Measurements from ENCODE around the gene TMEM267. TPM values are rescaled to one million over a fixed set of nuclear protein-coding genes. Genes with fewer than 3 reads are reported as not detected.

TMEM267 gene, protein sequence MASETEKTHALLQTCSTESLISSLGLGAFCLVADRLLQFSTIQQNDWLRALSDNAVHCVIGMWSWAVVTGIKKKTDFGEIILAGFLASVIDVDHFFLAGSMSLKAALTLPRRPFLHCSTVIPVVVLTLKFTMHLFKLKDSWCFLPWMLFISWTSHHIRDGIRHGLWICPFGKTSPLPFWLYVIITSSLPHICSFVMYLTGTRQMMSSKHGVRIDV
- 12.7 TPM for total RNA-seq
- long read RNA-seq, transcript TMEM267-201 (3 exons, 2,338 nt), result major isoform, 17 of 32 reads
- long read RNA-seq, partial matches to known transcripts, result 2 of 32 reads
- long read RNA-seq, other reads (novel, unspliced or antisense), result 12 of 32 reads

DNA sequence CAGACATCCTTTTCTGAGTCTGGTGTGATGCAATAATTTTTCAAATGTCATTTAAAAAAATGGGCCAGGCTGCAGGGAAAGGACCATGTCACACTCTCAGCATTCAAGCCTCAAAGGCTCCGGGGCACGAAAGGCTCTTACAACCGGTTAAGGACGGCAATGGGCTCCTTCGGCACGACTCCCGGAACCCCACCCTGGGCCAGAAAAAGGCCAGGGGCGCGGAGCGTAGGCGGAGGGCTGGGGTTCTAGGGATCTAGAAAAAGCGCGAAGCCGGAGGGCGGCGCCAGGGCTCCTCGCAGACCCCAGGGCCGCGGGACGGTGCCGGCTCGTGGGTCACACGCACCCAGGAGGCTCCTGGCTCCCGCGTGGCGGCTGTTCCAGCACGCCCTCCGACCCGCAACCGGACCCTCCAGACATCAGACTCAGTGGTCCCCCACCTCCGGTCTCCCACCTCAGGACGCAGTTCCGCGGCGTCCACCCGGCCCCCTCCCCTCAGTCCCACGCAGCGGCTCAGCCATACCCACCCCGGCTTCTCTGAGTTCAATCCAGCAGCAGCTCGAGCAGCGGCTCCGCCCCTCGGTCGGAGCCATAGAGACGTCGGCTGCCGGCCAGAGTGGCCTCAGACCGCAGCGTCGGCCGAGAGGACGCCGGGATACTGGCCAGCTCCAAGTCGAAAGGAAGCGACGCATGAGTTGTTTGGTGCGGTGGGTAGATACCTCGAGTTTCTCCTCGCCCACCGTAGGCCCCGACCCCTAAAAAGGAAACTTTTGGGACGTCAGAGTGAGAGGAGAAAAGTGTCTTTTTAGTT lies at the start of gene TMEM267:
TMEM267 (minus strand) TSS at position 568 of the 808 bp plus-strand sequence. CDS start 29,896 bp downstream, outside the sequence.
- no peaks in the 10 kb centered on the region for H3K27me3 ChIP-seq (ENCODE audit: low read depth)
- intact Hi-C loops (cut with DNase I), result no loop called here
- TF ChIP-seq, protein P1, sequence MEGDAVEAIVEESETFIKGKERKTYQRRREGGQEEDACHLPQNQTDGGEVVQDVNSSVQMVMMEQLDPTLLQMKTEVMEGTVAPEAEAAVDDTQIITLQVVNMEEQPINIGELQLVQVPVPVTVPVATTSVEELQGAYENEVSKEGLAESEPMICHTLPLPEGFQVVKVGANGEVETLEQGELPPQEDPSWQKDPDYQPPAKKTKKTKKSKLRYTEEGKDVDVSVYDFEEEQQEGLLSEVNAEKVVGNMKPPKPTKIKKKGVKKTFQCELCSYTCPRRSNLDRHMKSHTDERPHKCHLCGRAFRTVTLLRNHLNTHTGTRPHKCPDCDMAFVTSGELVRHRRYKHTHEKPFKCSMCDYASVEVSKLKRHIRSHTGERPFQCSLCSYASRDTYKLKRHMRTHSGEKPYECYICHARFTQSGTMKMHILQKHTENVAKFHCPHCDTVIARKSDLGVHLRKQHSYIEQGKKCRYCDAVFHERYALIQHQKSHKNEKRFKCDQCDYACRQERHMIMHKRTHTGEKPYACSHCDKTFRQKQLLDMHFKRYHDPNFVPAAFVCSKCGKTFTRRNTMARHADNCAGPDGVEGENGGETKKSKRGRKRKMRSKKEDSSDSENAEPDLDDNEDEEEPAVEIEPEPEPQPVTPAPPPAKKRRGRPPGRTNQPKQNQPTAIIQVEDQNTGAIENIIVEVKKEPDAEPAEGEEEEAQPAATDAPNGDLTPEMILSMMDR (IDR thresholded peaks at IDR 0.05), result no peak
- no peaks in the 10 kb centered on the region for H3K9me3 ChIP-seq
- DNase-seq, result peak; percentile 96
- peaks cover 18% of the 10 kb centered on the region for H3K4me1 ChIP-seq
- no peaks in the 10 kb centered on the region for H3K36me3 ChIP-seq
- peak within 1 kb of the TSS; percentile 79 for H3K4me3 ChIP-seq
- ATAC-seq, result peak; percentile 98
- peak within 1 kb of the TSS; percentile 97 for H3K27ac ChIP-seq

DNA sequence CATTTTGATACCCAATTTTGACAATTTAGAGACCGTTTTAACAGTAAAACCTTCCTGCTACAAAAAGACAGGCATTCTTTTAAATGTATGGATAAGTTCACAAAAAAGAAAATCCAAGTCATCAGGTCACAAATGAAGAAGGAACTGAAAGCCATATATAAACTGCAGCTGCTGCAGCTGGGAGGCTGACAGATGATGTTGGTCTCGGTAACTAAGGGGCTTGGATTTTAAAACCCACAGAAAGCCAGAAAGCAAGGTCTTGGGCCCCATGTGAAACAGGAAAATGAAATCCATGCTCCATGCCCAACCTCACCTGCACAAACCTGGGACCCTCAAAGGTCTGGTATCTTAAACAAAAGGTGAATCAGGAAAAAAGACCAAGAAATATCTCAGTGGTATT lies 47.0 kb upstream of the TMEM267 start:
- intact Hi-C loops (cut with DNase I), result no loop called here
- Histone ChIP-seq H3K4me1 (no peaks in the 10 kb centered on the region), H3K36me3 (peaks cover 90% of the 10 kb centered on the region), H3K9me3 (no peaks in the 10 kb centered on the region), H3K27me3 (ENCODE audit: low read depth) (no peaks in the 10 kb centered on the region), H3K27ac (no peak overlapping the region), H3K4me3 (no peak overlapping the region)
- no peak for DNase-seq
- TF ChIP-seq, protein P1 (IDR thresholded peaks at IDR 0.05), result no peak
- no peak for ATAC-seq

DNA sequence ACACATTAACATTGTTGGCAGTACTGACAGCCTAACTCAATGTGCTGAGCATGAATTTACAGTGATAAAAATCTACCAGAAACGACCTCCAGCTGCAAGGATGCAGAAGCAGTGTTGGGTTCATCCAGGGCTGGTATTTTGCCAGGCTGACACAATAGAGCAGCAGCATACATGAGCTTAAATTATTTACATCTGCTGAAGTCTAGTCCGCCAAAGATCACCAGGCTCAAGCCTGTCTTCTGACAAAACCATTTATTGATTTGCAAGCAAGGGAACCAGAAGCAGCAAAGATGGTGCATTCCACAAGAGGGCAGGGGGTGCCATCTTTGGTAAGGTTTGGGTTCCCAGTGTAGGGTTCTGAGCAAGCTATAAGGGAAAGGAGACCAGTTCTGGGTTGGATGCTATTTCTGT lies 40.0 kb upstream of the TMEM267 start:
- ATAC-seq, result no peak
- intact Hi-C loops (cut with DNase I), result no loop called here
- DNase-seq, result no peak
- Histone ChIP-seq H3K36me3 (peaks cover 43% of the 10 kb centered on the region), H3K9me3 (no peaks in the 10 kb centered on the region), H3K27me3 (ENCODE audit: low read depth) (no peaks in the 10 kb centered on the region), H3K27ac (no peak overlapping the region), H3K4me1 (no peaks in the 10 kb centered on the region), H3K4me3 (no peak overlapping the region)
- TF ChIP-seq, protein P1 (IDR thresholded peaks at IDR 0.05), result no peak

DNA sequence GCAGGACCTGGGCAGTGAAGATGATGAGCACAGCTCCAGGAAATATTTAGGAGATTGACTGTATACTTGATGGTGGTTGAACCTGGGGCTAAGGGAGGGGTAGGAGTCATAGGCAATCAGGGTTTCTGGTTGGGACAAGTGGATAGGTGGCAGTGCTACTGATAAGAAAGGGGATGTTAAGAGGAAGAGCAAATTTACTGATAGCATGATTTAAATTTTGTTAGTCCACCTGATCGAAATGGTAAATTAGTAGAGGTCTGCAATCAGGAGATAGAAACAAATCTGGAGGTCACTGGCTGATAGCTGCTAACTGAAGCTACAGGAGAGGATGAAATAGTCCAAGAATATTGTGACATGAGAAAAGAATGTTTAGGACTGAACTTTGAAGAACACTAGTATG lies 37.0 kb upstream of the TMEM267 start:
- Histone ChIP-seq H3K9me3 (no peaks in the 10 kb centered on the region), H3K4me3 (no peak overlapping the region), H3K4me1 (no peaks in the 10 kb centered on the region), H3K36me3 (peaks cover 21% of the 10 kb centered on the region), H3K27ac (no peak overlapping the region), H3K27me3 (ENCODE audit: low read depth) (no peaks in the 10 kb centered on the region)
- no peak for DNase-seq
- ATAC-seq, result no peak
- TF ChIP-seq, protein P1 (IDR thresholded peaks at IDR 0.05), result no peak
- intact Hi-C loops (cut with DNase I), result no loop called here

DNA sequence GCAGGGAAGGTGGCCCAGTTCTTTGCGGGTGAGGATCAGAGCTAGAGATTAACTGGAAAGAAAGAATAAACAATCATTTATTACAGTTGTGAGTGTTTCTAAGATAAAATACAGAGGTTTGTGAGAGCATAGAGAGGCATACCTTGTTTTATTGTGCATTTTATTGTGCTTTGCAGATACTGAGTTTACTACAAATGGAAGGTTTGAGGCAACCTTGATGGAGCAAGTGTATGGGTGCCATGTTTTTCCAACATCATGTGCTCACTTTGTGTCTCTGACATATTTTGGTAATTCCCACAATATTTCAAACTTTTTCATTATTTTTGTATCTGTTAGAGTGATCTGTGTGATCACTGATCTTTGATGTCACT lies 32.0 kb upstream of the TMEM267 start:
- peaks cover 8% of the 10 kb centered on the region for H3K4me1 ChIP-seq
- no peaks in the 10 kb centered on the region for H3K27me3 ChIP-seq (ENCODE audit: low read depth)
- intact Hi-C loops (cut with DNase I), result no loop called here
- peak overlapping the region; percentile 74 for H3K4me3 ChIP-seq
- ATAC-seq, result no peak
- H3K36me3 ChIP-seq, result no peaks in the 10 kb centered on the region
- peak overlapping the region; percentile 85 for H3K27ac ChIP-seq
- DNase-seq, result no peak
- TF ChIP-seq, protein P1 (IDR thresholded peaks at IDR 0.05), result no peak
- H3K9me3 ChIP-seq, result no peaks in the 10 kb centered on the region

Data from lower lobe of right lung (tissue), 2 donors.